ENCODE data around the gene RAB34. TPM values are rescaled to one million over a fixed set of nuclear protein-coding genes. Genes with fewer than 3 reads are reported as not detected.

The RAB34 gene
- total and polyA plus RNA-seq, 11 donors, result 11.5 to 31.7 (median 17.7) TPM

GRCh38 chr17:28682655-28683054 lies 35.0 kb downstream of the RAB34 start:
- Histone ChIP-seq H3K27ac (no peak overlapping the region), H3K36me3 (peaks cover 3 to 100% (median 100%) of the 10 kb centered on the region in 9 donors), H3K9me3 (no peaks in the 10 kb centered on the region), H3K27me3 (no peaks in the 10 kb centered on the region), H3K4me1 (no peaks in the 10 kb centered on the region), H3K4me3 (no peak overlapping the region)
- TF ChIP-seq POLR2A (IDR thresholded peaks at IDR 0.05) (no peak), CTCF (IDR thresholded peaks at IDR 0.05) (no peak)
- DNase-seq (no peak), ATAC-seq (no peak)
- intact Hi-C loops (cut with DNase I), result no loop called here
- WGBS, 4 donors, result 90 to 96% (median 92%) methylated on average over 11 of the region's 11 CpGs

GRCh38 chr17:28675980-28676379 lies 41.7 kb downstream of the RAB34 start:
- ATAC-seq (no peak), DNase-seq (no peak)
- TF ChIP-seq POLR2A (IDR thresholded peaks at IDR 0.05) (no peak), CTCF (IDR thresholded peaks at IDR 0.05) (peak in 2 of 12 donors; percentile 8 to 9)
- H3K27me3 ChIP-seq, result no peaks in the 10 kb centered on the region
- H3K36me3 ChIP-seq, result peaks cover 6 to 100% (median 100%) of the 10 kb centered on the region in 9 donors
- H3K27ac ChIP-seq, result no peak overlapping the region
- no peaks in the 10 kb centered on the region for H3K4me1 ChIP-seq
- 88 to 90% (median 90%) methylated on average over 7 of the region's 7 CpGs for WGBS, 4 donors
- no peaks in the 10 kb centered on the region for H3K9me3 ChIP-seq
- no peak overlapping the region for H3K4me3 ChIP-seq
- intact Hi-C loops (cut with DNase I), result no loop called here

DNA sequence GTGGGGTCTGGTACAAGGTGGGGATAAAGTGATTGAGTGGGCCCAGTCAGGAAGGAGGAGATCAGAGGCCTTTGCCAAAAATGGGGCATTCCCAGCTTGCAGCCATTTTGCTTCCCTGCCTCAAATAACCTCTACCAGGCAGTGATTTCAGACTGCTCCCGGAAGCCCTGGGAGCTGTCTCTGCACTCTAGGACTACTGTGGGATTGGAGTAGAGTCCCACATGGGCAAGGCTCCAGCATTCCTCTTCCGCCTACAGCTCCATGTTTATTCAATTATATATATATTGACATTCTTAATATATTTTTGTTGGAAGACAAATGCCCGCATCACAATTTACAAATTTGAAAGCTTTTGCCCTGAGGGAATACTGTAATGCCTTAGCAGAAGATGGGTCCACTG lies 42.2 kb downstream of the RAB34 start:
- Histone ChIP-seq H3K27ac (no peak overlapping the region), H3K36me3 (peaks cover 6 to 100% (median 100%) of the 10 kb centered on the region in 9 donors), H3K4me3 (no peak overlapping the region), H3K4me1 (no peaks in the 10 kb centered on the region), H3K27me3 (no peaks in the 10 kb centered on the region), H3K9me3 (no peaks in the 10 kb centered on the region)
- no peak for TF ChIP-seq CTCF (IDR thresholded peaks at IDR 0.05)
- TF ChIP-seq POLR2A (IDR thresholded peaks at IDR 0.05), result no peak
- WGBS, 4 donors, result 81 to 86% (median 84%) methylated on average over 3 of the region's 3 CpGs
- intact Hi-C loops (cut with DNase I), result no loop called here
- DNase-seq (no peak), ATAC-seq (no peak)

GRCh38 chr17:28669918-28670317 lies 47.8 kb downstream of the RAB34 start:
- no peaks in the 10 kb centered on the region for H3K9me3 ChIP-seq
- peaks cover 0 to 90% (median 78%) of the 10 kb centered on the region in 9 donors for H3K36me3 ChIP-seq
- intact Hi-C loops (cut with DNase I), result loop anchor here in 1 of 10 donors (10.0 kb wide), 1 partner anchor 45 kb away; the partner anchor contains the start of genes PROCA1, RAB34 and RPL23A
- WGBS, 4 donors, result 95 to 100% (median 95%) methylated on average over 1 of the region's 1 CpG
- no peak overlapping the region for H3K27ac ChIP-seq
- H3K4me1 ChIP-seq, result peaks cover 0 to 10% (median 6%) of the 10 kb centered on the region in 12 donors
- ATAC-seq, result no peak
- no peaks in the 10 kb centered on the region for H3K27me3 ChIP-seq
- no peak for DNase-seq
- no peak overlapping the region for H3K4me3 ChIP-seq
- no peak for TF ChIP-seq CTCF (IDR thresholded peaks at IDR 0.05)
- TF ChIP-seq POLR2A (IDR thresholded peaks at IDR 0.05), result no peak

Data from heart left ventricle (tissue), 16 donors.